Measurements from ENCODE around the gene XPO1.

GRCh38 chr2:61575447-61575859 is 37.3 kb upstream of the XPO1 start:
- TF ChIP-seq CTCF (IDR thresholded peaks at IDR 0.05) (no peak), POLR2A (IDR thresholded peaks at IDR 0.05) (no peak)
